Activated CD4-positive, alpha-beta T cell treated with anti-CD3 and anti-CD28 coated beads, Interleukin-2, amount 50 U/mL, for 24 hours (primary cell): ENCODE measurements around the gene DROSHA.
"Not testable (repeated sequence)": the region's sequence is repeated elsewhere in the genome, so short reads cannot be mapped to it uniquely, and the experiment has no call there.

ENCODE experiments used
- DNase-seq, 2 donors: peaks; one replicate each; pipeline ENCODE4 v3.0.0-alpha.2; 2020; ENCODE audit warnings: low read depth in 1 of 2, low spot score in 1 of 2

DROSHA gene

DNA sequence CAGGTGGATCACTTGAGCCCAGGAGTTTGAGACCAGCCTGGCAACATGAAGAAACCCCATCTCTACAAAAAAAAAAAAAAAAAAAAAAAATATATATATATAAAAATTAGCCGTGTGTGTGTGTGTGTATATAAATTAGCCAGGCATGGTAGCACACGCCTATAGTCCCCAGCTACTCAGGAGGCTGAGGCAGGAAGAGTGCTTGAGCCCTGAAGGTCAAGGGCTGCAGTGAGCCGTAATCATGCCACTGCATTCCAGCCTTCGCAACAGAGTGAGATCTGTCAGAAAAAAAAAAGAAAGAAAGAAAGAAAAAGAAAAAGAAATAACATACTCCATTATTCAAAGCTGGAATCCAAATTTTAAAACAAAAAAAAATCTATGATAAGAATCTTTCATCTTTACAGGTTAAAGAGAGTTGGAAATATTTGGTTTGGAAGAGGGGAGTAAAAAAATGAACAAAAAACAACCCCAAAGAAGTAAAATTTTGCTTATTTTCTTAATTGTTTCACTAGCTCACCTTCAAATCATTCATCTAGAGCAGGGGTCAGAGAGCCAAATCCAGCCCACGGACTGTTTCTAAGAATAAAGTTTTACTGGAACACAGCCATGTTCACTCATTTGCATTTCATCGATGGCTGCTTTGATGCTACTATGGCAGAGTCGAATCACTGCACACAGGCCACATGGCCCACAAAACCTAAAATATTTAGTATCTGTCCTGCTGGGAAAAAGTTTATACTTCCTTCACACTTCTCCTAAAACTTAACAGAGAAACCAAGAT, 109.9 kb downstream of the DROSHA start:
- no peak for DNase-seq

DNA sequence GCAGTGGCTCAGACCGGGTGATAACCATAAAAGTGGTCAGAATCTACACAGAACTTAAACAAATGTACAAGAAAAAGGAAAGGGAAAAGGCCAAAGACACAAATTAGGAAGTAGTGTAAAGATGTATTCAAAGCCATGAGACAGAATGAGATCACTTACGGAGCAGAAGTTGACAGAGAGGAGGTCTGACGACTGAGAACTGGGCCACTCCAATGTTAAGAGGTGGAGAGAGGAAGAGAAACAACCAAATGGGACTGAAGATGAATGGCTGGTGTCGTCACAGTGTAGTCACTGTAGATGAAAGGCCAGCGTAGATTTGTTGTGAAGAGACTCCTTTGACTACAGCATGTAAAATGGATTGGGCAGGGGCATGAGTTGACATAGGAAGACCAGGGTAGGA, 114.4 kb downstream of the DROSHA start:
- no peak for DNase-seq

DNA sequence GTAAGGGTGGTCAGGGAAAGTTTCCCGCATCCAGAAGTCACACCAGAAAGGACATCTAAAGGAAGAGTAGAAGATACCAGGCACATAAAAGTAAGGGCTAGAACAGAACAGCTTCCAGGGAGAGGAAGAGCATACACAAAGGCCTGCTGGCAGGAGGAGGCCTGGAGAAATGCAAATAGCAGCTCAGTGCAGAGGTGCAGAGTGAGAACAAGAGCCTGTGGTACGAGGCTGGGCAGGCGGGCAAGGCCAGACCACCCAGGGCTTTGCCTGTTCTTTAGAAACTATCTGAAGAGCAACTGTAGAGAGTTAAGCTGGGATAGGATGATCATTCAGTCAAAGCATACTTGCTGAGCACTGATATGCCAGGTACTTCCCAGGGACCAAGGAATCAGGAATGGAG, 115.3 kb downstream of the DROSHA start:
- no peak for DNase-seq

DNA sequence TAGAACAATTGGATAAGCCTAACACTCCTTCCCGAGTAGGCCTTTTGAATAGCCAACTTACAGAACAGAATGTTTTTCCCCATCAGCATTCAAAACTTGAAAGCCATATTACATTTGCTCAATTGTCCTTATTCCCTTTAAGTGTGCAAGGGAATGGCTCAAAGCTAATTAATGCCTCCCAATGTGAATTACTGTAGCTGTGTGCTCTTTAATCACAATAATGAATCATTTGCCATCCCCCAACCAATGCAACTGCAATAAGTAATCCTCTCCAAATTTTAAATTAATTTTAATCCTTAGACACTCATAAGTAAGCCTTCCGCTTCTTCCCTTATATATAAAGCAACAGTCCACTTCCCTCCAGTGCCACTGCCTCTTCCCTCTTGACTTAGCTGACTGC, 115.9 kb downstream of the DROSHA start:
- no peak for DNase-seq

DNA sequence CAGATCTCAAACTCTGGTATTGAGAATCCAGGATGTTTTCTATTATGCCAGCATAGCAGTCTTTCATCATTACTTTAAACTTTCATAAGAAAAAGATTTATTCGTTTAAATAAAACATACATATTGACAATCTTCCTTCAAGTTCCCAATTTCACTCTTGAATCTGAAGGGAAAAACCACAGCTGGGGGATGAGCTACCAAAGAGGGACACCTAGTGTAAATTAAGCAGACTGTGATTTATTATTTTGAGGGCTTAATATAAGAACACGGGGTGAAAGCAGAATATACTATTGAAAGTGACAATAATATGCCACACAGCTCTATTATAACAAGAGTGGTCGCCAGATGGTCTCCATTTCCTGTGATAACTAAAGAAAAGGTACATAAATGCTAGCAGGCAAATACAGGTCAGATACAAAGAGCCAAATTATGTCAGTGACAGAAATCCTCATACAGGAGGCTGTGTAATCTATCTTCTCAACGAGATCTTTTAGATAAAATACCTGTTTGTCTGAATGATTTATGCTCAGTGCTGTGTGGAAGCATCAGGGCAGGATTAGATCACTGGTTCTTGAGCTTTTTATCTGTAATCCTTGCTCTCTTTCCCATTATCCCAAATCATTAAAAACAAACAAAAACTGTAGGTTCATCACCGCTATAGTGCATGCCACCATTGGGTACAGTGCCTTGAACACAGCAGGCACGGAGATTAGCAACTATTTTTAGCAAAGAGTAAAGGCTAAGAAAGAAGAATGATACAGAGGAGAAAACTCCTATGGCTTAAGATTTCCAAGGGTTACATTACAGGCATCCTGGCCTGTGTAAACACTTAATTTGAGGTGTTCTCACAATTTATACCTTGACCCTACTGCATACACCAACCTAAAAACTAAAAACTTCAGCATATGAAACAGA, 116.6 kb downstream of the DROSHA start:
- no peak for DNase-seq

DNA sequence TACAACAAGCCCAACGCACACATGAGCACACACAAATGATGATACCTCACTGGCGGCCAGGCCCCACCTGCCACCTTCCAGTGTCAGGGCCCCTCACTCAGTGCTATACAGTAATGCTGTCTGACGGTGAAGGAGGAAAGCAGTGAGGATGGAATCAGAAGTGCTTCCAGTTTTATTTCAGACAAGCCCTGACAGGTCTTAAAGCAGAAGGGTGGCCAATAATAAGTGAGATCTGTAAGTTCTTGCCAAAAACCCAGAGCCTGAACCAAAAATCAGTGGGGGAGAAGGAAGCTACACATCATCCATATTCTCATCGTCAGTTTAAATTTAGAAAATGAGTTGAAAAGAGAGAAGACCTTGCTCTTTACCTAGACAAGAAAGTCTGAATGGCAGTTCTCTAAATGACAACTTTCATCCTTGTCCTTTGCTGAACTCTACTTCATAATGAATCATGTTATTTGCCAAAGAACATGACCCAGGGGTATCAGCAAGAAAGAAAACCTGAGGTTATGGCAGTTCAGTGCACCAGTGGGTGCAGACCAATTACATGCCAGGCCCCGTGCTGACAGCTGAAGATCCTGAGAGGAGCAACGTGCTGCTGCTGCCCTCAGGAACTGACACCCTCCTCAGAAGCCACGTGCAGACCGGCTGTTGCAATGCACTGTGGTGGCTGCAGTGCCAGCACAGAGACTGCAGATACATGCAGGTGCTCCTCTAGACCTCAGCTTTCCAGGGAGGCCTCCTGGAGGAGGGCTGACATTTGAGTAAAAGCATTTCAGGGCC, 118.7 kb downstream of the DROSHA start:
- DNase-seq: no peak

DNA sequence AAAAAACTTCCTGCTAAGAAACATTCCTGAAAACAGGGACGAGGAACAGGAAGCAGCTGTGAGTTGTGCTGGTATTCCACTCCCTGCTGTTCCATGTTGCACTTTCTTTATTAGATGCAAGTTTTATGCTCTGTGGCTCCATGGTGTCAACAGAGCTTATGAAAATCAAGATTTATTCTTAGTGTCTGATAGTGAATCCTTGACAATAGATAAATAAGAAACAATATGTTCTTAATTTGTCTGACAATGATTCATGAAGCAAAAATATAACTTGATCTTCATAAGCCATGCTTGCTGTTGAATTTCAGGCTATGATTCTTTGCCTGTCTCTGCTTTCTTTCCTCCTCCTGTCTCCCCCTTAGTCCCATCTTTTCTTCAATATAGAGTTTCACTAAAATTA, 119.6 kb downstream of the DROSHA start:
- DNase-seq: no peak

DNA sequence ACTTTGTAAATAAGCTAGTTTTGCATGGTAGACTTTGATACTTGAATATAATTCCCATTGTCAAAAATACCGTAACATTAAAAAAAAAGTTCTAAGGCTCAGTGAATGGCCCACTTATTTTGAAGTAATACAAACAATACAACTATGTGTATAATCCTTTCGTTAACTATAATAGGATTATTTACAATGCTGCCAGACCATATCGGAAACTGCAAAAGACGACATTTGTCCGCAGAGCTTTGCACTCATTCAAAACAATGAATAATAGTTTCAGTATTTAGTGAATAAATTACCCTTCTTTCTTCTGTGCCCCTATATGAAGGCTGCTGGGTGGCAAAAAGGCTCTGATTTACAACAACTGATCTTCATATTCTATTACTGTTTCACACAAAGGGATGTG, 121.8 kb downstream of the DROSHA start:
- no peak for DNase-seq

DNA sequence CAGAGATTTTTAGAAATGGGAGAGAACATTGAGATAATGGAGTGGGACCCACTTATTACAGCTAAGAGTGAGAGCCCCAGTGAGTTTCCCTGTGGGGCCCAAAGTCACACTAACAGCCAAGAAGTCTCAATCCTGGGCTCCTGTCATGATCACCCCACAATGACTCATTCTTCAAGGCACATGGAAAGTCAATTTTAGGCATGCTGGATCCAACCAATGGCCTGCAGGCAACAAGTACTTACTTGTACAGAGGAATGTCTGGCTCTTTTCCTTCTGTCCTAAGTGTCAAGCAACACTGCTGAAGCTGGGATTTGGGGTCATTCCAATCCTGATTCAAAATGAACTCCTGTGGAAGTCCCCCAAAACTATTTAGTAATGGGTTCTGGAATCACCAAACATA, 123.1 kb downstream of the DROSHA start:
- no peak for DNase-seq

DNA sequence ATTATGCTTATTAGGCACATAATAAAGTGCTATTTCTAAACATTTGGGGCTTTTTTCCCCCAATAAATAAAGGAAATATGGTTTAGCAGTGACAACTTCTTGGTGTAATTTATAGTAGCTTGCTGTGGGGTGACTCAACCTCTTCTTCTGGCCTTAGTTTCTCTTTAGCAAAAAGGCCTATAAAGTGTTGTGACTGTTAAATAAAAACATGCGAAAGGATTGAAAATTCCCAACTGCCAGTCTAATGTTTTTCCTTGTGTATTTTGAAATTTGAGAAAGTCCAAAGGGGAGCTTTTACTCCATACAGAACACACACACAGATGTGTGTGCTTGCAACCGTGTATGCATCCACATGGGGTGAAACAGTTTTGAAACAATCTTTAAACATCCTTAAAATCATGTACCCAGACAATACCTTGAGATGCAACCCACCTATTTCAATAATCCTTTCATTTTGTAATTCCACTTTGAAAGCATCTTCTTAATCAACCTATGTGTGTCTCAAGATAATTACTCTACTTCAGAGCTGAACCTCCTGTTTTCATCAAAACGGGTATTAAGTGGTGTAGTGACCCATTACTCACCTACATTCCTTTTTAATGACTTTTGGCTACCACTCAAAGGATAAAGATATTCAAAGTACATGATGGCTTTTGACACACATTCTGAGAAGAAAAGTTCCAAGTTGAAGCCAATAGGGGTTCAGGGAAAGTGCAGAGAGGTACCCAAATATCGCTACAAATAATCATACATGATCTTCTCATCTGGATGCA, 123.8 kb downstream of the DROSHA start:
- no peak for DNase-seq

DNA sequence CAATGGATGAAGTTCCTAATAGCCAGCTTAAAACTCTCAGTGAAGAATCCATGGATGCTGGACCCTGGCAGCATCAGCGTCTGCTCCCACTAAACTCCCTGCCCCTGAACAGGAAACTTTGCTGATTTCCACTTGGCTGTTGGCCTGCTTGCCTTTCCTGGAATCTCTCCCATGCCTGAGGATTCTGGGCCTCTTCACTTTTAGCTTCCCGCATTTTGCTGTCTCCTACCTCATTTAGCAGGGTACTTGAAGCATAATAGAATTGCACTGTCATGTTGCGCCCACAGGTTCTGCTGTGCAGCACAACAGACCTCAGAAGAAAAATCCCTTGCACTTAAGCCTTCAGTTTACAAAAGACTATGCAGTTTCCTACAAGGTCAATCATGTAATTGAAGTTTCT, 127.6 kb downstream of the DROSHA start:
- DNase-seq: no peak

DNA sequence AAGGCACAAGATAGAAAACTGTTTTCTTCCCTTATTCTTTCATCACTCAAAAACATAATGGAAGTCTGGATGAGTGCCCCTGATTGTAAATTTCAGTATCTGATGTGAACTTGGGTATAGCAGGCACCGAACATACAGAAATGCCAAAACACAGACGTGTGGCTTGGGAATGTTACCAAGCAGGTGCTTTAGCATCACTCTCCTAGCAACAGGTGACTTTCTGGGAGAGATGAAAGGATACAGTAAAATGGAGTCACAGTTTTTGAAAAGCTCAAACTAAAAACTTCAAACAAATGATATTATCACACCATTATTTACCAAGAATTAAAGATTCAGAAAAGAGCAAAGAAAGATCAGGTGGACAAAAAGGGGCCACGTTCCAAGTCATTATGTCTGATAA, 130.2 kb downstream of the DROSHA start:
- DNase-seq: no peak

DNA sequence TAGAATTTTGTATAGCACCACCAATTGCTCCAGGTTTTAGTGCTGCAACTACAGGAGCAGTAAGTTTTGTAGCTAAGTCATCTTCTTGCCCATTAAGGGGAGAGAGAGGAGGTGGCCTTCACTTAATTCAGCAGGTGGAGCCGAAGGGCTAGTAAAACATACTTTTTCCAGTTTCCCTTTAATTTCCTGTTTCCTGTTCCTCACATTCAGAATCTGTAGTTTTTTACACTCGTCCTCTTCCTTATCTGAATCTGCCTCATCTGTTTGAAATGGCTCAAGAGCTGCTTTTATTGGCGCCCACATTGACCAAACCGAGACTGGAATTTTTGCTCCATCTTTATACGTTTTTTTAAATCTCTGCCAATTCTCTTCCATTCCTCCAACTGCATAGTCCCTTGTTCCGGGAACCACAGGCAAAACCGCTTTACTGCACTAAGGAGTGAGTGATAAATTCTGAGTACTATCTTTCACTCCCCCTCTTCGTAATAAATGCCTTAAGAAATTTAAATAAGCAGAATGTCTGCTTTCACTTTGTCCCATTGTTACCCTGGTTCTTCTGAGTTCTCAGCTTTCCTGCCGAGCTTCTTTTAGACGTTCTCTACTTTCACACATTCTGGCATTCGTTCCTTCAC, 133.9 kb downstream of the DROSHA start:
- DNase-seq: no peak

DNA sequence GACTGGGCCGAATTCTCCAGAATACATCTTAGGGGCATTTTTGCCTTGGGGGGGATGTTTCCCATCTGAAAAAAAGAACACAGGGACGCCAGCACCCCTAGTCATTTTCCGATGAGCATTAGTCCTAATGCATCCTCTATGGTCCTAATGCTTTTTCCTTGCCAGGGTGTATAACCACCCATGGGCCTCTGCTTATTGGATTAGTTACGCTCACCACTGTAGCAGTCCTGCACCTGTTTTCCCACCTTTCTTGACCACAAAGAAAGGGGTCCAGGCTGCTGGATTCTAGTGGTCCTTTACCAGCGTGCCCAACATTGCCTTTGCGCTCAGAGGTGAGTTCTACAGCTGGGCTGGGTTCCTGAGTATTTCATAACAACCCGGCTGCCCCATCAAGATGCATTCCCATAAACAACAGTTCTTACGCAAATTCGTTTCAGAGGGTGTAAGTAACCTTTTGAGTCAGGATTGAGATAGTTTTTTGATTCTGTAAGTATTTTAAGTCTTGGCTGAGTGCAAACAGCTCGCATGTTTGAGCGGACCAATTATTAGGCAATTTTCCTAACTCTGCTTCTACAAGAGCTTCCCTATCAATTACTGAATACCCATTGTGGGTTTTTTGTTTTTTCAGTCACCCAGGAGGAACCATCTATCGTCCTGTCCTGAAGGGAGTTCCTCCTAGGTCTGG, 135.1 kb downstream of the DROSHA start:
- no peak for DNase-seq

DNA sequence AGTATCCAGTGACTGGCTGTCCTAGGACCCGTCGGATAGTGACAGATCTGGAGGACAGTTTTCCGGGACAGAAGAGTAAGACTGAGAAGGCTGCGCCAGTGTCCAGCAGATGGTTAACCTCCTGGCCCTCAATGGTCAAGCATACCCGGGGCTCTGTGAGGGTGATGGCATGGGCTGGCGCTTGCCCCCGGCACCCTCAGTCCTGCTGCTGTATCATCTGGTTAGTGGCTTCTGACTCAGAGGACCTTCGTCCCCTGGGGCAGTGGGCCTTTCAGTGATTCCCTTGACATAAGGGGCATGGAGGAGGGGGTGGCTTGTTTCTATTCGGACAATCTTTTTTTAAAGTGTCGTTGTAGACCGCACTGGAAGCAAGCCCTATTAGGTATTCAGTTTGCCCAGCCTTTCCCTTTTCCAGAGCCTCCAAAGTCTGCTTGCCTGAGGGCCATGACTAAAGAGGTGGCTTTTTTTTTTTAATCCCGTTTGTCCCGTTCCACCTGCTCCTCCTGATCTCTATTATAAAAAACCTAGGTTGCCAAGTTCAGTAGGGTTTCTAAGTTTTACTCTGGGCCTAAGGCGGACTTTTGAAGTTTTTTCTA, 136.3 kb downstream of the DROSHA start:
- not testable (repeated sequence) for DNase-seq

DNA sequence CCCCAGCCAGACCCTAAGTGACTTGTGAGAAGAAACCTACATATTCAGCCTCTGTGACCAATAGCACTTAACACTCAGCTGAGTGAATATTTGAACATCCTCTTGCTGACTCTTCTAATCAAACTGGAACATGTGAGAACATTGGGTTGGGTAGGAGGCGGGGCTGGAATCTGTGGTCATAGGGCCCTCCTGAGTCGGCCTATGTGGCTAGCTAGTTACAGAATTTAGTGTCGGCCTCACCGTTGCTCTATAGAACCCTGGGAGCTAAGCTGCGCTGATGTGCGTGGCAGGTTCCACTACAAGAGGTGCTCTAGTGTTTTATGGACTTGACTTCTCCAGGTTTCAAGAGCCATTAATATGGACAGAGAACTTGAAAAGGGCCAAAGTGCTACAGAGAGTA, 138.8 kb downstream of the DROSHA start:
- no peak for DNase-seq

DNA sequence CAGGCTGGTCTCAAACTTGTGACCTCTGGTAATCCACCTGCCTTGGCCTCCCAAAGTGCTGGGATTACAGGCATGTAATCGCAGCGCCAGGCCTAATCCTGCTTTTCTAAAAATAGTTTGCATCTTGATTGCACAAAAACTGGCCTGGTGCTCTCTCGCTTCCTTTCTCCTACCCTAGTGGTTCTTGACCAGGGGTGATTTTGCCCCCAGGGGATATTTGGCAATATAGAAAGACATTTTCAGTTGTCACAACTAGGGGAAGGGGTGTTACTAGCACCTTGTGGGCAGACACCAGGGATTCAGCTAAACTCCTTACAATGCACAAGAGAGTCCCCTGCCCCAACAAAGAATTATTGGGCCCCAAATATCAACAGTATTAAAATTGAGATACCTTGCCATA, 139.8 kb downstream of the DROSHA start:
- no peak for DNase-seq

DNA sequence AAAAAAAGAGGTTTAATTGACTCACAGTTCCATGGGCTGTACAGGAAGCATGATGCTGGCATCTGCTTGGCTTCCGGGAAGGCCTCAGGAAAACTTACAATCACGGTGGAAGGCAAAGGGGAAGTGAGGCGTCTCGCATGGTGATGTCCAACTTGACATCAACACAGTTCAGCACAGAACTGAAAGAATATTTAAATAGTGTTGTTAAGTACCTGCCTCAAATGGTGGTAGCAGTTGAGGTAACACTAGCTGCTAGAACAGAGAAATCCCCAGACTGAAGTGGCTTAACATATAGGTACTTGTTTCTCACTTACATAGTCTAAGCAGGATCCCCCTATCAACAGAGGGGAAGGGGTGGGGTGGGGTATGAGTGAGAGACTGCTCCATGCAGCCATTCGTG, 141.6 kb downstream of the DROSHA start:
- no peak for DNase-seq

DNA sequence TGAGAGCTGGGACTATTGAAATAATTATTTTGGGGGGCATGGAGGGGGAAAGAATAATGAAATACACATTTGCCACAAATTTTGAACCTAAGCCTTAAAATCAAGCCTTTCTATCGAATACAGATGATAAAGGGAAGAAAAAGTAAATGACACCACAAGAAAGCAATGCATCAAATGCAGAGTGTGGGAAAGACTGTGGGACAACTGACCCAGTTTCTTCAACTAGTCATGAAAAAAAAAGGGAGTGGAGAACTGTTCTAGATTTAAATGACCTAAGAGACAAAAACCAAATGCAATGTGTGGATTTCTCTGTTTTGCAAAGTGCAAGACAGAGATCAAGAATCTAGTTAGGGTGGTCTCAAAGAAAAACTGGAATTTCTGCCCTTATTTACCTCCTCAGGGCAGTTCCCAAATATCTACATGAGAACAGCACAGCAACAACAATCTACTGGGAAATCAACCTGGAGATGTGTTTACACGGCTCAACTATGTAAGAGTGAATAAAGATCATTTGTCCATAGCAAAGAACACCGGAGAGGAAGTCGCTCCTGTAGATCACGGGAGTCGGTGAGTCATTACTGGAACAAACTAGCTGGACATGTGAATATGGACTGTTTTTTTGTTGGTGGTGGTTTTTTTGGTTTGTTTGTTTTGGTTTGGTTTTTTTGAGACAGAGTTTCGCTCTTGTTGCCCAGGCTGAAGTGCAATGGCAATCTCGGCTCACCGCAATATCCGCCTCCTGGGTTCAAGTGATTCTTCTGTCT, 145.9 kb downstream of the DROSHA start:
- no peak for DNase-seq
